PC-3 (cell line): ENCODE data around the gene NAV2.

Source experiments
- CTCF ChIP-seq: fragments of 300-600 bp; sonication (generic); conservative IDR thresholded peaks from 2 replicates; pipeline ENCODE4 v1.5.1; 2017; ENCODE audit warnings: antibody characterized with exemption, low read depth, mild to moderate bottlenecking, low read length
- EZH2 ChIP-seq: fragments of 300-600 bp; sonication (generic); IDR thresholded peaks from one replicate; pipeline ENCODE4 v1.6.1; 2017; ENCODE audit warnings: antibody characterized with exemption, mild to moderate bottlenecking, low read length; ENCODE audit not compliant: unreplicated experiment
- EZH2phosphoT487 ChIP-seq: fragments of 300-600 bp; sonication (generic); IDR thresholded peaks from 2 replicates; pipeline ENCODE4 v1.6.1; 2018; ENCODE audit warnings: mild to moderate bottlenecking, antibody characterized with exemption, low read length, borderline replicate concordance

- TF ChIP-seq CTCF (no peak), EZH2phosphoT487 (no peak), EZH2 (no peak)
These were observed 331.4 kb downstream of the NAV2 start for GRCh38 chr11:20043992-20044391.
